ENCODE results near the gene EFNA3.

EFNA3 gene

GRCh38 chr1:155051342-155051776 is 27.3 kb upstream of the EFNA3 start (continued):
- TF ChIP-seq, protein P1, sequence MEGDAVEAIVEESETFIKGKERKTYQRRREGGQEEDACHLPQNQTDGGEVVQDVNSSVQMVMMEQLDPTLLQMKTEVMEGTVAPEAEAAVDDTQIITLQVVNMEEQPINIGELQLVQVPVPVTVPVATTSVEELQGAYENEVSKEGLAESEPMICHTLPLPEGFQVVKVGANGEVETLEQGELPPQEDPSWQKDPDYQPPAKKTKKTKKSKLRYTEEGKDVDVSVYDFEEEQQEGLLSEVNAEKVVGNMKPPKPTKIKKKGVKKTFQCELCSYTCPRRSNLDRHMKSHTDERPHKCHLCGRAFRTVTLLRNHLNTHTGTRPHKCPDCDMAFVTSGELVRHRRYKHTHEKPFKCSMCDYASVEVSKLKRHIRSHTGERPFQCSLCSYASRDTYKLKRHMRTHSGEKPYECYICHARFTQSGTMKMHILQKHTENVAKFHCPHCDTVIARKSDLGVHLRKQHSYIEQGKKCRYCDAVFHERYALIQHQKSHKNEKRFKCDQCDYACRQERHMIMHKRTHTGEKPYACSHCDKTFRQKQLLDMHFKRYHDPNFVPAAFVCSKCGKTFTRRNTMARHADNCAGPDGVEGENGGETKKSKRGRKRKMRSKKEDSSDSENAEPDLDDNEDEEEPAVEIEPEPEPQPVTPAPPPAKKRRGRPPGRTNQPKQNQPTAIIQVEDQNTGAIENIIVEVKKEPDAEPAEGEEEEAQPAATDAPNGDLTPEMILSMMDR (tag by site-specific recombination; IDR thresholded peaks at IDR 0.05) = peak; percentile 49; the same call in 1 of the 2 replicates
- TF ChIP-seq ZNF585B (tag by site-specific recombination; IDR thresholded peaks at IDR 0.05) (no peak), ZFP69B (tag by site-specific recombination; IDR thresholded peaks at IDR 0.05) (no peak), REST (tag by site-specific recombination; IDR thresholded peaks at IDR 0.05) (peak; percentile 22; the same call in 1 of the 2 replicates), TSHZ1 (tag by site-specific recombination; IDR thresholded peaks at IDR 0.05; ENCODE audit: borderline replicate concordance) (no peak), GLIS1 (tag by site-specific recombination; IDR thresholded peaks at IDR 0.05) (peak; percentile 35; the same call in 1 of the 2 replicates), ZXDB (tag by site-specific recombination; IDR thresholded peaks at IDR 0.05) (no peak), ZNF670 (tag by site-specific recombination; IDR thresholded peaks at IDR 0.05; ENCODE audit: low read depth) (no peak), YY1 (tag by site-specific recombination; IDR thresholded peaks at IDR 0.05) (0 out of 2 replicates have a peak, but pooled peaks have one; percentile 23), ZNF48 (tag by site-specific recombination; IDR thresholded peaks at IDR 0.05) (no peak)

DNA sequence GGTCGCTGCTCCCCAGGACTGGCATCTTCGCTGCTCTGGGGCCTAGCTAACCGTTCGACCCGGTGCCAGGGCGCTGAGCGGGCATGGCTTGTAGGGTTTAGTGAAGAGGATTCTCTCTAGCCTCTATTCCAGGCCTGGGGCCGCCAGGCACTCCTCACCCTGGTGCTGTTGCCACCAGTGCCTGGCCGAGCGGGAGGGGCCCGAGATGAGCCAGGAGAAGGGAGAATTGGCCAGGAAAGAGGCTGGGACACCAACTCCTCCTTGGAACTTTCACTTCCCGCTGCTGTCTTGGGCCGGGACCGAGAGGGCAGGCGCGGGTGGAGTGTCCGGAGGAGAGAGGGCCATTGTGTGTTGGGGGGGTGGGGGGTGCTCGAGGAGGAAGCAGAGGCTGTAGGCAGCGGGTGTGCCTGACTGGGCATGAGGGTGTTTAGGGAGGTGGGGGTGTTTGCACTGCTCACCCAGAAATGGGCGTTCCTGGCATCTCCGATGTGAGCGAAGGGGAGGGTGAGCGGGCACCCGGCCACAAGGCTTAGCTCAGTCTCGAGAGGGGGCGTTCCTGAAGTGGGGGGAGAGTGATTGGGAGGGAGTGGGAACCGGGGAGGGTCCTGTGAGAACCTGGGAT is 26.7 kb upstream of the EFNA3 start:
- Histone ChIP-seq H3K9me3 (ENCODE audit: control insufficient read depth, insufficient read depth, low read depth, low read length) (no peaks in the 10 kb centered on the region), H3K27ac (ENCODE audit: extremely low read depth, low read depth, low read length) (peak overlapping the region; percentile 57; the same call in 1 of the 2 replicates), H3K4me1 (ENCODE audit: control insufficient read depth, insufficient read depth, low read length) (peaks cover 9% of the 10 kb centered on the region), H3K36me3 (ENCODE audit: control insufficient read depth in 2 of 2, insufficient read depth in 1 of 2, low read length in 2 of 2) (peaks cover 0 to 31% of the 10 kb centered on the region in 2 experiments; a peak in 1 of 3 replicates), H3K4me3 (ENCODE audit: low read depth, low read length) (peak overlapping the region; percentile 66)
- CTCF ChIA-PET = interaction anchor here (0.7 to 3.6 kb wide), 9 partner anchors 9 to 116 kb away, joined by 3 to 32 read pairs (median 4); no protein-coding TSS in a partner anchor
- POLR2A ChIA-PET = interaction anchor here (0.8 to 1.6 kb wide), 6 partner anchors 9 to 96 kb away, joined by 3 to 10 read pairs (median 4); partner anchors contain the start of gene PBXIP1
- no peak for TF ChIP-seq ZNF513 (tag by site-specific recombination; IDR thresholded peaks at IDR 0.05)
- TF ChIP-seq ZBTB8A (tag by site-specific recombination; IDR thresholded peaks at IDR 0.05) = peak; percentile 99
- peak; percentile 94 for TF ChIP-seq PRDM10 (tag by site-specific recombination; IDR thresholded peaks at IDR 0.05)
- TF ChIP-seq ZNF692 (tag by site-specific recombination; IDR thresholded peaks at IDR 0.05) = 0 out of 2 replicates have a peak, but pooled peaks have one; percentile 12
- TF ChIP-seq SP3 (tag by site-specific recombination; IDR thresholded peaks at IDR 0.05) = peak; percentile 73
- peak; percentile 46 for TF ChIP-seq IKZF3 (tag by site-specific recombination; IDR thresholded peaks at IDR 0.05)
- peak; percentile 53; the same call in 1 of the 2 replicates for TF ChIP-seq ZNF335 (tag by site-specific recombination; conservative IDR thresholded peaks at IDR 0.05)
- peak; percentile 67 for TF ChIP-seq KLF16 (tag by site-specific recombination; IDR thresholded peaks at IDR 0.05)

Data from HEK293 (cell line).